Activated naive CD4-positive, alpha-beta T cell treated with anti-CD3 and anti-CD28 coated beads, Interleukin-2, amount 10 ng/mL, durations not matched to agents 7 days and 5 days (primary cell): ENCODE measurements around the gene TNRC6C.

Source experiments
- CTCF ChIA-PET: fragments of 350-600 bp; sonication (Branson Sonifier 250); formaldehyde crosslinking; loops from one replicate; lab custom pipeline; 2021; ENCODE audit warnings: antibody characterized with exemption; lab: Charles Lee
- DNase-seq: peaks from one replicate; pipeline ENCODE4 v3.0.0-alpha.2; 2020
- H3K27ac Mint-ChIP-seq: one replicate; pipeline ENCODE4 v1.8.0; 2021; ENCODE audit warnings: mild to moderate bottlenecking, moderate library complexity, mixed read lengths
- H3K27me3 Mint-ChIP-seq: one replicate; pipeline ENCODE4 v1.8.0; 2021; ENCODE audit warnings: mild to moderate bottlenecking, mixed read lengths
- H3K36me3 Mint-ChIP-seq: one replicate; pipeline ENCODE4 v1.8.0; 2021; ENCODE audit warnings: mixed read lengths
- H3K4me1 Mint-ChIP-seq: one replicate; pipeline ENCODE4 v1.8.0; 2021; ENCODE audit warnings: mixed read lengths
- H3K4me3 Mint-ChIP-seq: one replicate; pipeline ENCODE4 v1.8.0; 2021; ENCODE audit warnings: mild to moderate bottlenecking, moderate library complexity, mixed read lengths
- H3K9me3 Mint-ChIP-seq: one replicate; pipeline ENCODE4 v1.8.0; 2021; ENCODE audit warnings: mixed read lengths

Gene TNRC6C

DNA sequence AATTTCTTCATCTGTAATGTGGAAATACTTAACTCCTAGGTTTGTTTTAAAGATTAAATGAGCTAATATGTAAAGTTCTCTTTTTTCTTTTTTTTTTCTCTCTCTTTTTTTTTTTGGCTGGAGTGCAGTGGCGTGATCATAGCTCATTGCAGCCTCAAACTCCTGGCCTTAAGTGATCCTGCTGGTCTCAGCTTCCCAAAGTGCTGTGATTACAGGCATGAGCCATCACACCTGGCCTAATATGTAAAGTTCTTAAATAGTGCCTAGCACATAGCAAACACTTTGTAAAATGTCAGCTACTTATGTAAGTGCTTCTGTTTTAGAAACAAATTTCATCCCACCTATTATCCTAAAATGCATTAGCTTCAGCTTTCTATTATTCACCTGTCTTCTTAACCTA lies 130.0 kb downstream of the TNRC6C start:
- H3K27ac Mint-ChIP-seq, result no peak overlapping the region
- CTCF ChIA-PET, result no interaction called here
- no peak overlapping the region for H3K4me3 Mint-ChIP-seq
- no peak for DNase-seq
- peaks cover 52% of the 10 kb centered on the region for H3K36me3 Mint-ChIP-seq
- no peaks in the 10 kb centered on the region for H3K27me3 Mint-ChIP-seq
- peaks cover 7% of the 10 kb centered on the region for H3K4me1 Mint-ChIP-seq
- no peaks in the 10 kb centered on the region for H3K9me3 Mint-ChIP-seq

DNA sequence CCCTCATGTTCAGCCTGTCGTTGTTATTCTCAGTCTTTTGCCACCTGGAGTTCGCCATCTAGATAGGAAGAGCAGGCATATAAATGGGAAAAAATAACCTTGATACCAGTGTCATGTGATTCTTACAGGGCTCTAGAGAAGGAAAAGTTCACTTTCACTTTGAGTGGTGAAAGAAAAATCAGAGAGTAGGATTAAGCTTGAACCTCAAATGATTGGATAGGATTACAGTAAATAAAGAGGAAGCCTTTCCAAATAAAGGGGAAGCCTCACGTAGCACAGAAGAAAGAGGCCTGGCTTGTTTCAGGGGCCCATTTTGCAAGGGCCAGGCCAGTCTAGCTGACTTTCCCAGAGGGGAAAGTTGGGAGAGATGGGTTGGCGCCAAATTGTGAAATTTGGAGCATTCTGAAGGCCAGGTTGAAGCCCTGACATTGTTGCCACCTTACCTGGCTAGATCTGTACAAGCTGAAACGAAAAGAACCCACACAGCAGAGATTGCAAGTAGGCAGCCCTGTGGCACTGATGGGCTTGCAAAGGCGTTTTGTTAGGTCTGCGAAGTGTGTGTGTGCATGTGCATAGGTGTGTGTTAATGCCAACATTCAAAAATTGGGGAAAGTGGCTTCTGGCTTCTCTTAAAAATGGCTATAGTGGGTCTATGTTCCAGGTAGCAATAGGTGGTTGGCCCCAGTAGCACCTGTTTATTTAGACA lies 131.2 kb downstream of the TNRC6C start:
- H3K27me3 Mint-ChIP-seq, result no peaks in the 10 kb centered on the region
- no peak overlapping the region for H3K4me3 Mint-ChIP-seq
- no peaks in the 10 kb centered on the region for H3K9me3 Mint-ChIP-seq
- peaks cover 7% of the 10 kb centered on the region for H3K4me1 Mint-ChIP-seq
- H3K36me3 Mint-ChIP-seq, result peaks cover 59% of the 10 kb centered on the region
- H3K27ac Mint-ChIP-seq, result no peak overlapping the region
- CTCF ChIA-PET, result no interaction called here
- DNase-seq, result no peak

- H3K27me3 Mint-ChIP-seq, result no peaks in the 10 kb centered on the region
- H3K9me3 Mint-ChIP-seq, result no peaks in the 10 kb centered on the region
- H3K36me3 Mint-ChIP-seq, result peaks cover 66% of the 10 kb centered on the region
- no peak overlapping the region for H3K27ac Mint-ChIP-seq
- CTCF ChIA-PET, result interaction anchor here (1.4 to 1.7 kb wide), 2 partner anchors 9 to 20 kb away, joined by 4 to 12 read pairs; no protein-coding TSS in a partner anchor
- H3K4me1 Mint-ChIP-seq, result peaks cover 5% of the 10 kb centered on the region
- H3K4me3 Mint-ChIP-seq, result no peak overlapping the region
- DNase-seq, result no peak
These were observed 134.4 kb downstream of the TNRC6C start for GRCh38 chr17:78092794-78093324.

DNA sequence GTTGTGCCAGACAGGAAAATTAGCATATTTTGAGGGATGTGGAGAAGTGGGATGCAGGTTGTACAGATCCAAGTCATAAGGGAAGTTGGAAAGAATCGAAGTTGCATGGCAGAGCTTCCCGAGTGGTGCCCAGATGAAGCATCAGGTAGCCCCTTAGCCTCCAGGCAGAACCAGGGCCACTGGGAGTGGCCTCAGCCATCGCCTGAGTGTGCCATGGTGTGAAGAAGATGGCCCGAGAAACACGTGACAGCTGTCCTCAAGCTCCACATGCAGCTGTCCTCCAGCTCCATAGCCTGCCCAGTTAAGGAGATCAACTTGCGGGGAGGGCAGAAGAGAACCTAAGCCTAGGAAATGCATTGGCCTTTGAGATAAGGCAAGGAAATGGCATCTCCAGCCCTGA lies 136.5 kb downstream of the TNRC6C start:
- CTCF ChIA-PET, result no interaction called here
- no peaks in the 10 kb centered on the region for H3K4me1 Mint-ChIP-seq
- H3K27me3 Mint-ChIP-seq, result no peaks in the 10 kb centered on the region
- H3K4me3 Mint-ChIP-seq, result no peak overlapping the region
- peaks cover 74% of the 10 kb centered on the region for H3K36me3 Mint-ChIP-seq
- DNase-seq, result no peak
- peaks cover 3% of the 10 kb centered on the region for H3K9me3 Mint-ChIP-seq
- no peak overlapping the region for H3K27ac Mint-ChIP-seq

- Mint-ChIP-seq H3K27ac (no peak overlapping the region), H3K4me1 (no peaks in the 10 kb centered on the region), H3K9me3 (peaks cover 3% of the 10 kb centered on the region), H3K36me3 (peaks cover 79% of the 10 kb centered on the region), H3K27me3 (no peaks in the 10 kb centered on the region), H3K4me3 (no peak overlapping the region)
- CTCF ChIA-PET, result interaction anchor here (1.0 kb wide), 1 partner anchor 11 kb away, joined by 3 read pairs; no protein-coding TSS in a partner anchor
- no peak for DNase-seq
These were observed 137.6 kb downstream of the TNRC6C start for GRCh38 chr17:78096093-78096492.

- H3K4me1 Mint-ChIP-seq, result no peaks in the 10 kb centered on the region
- no peak for DNase-seq
- H3K4me3 Mint-ChIP-seq, result no peak overlapping the region
- H3K36me3 Mint-ChIP-seq, result peaks cover 58% of the 10 kb centered on the region
- CTCF ChIA-PET, result no interaction called here
- H3K27ac Mint-ChIP-seq, result peak overlapping the region; percentile 24
- no peaks in the 10 kb centered on the region for H3K27me3 Mint-ChIP-seq
- peaks cover 3% of the 10 kb centered on the region for H3K9me3 Mint-ChIP-seq
These were observed 142.6 kb downstream of the TNRC6C start for GRCh38 chr17:78101112-78101511.

GRCh38 chr17:78101542-78101941 lies 143.0 kb downstream of the TNRC6C start:
- DNase-seq, result no peak
- Mint-ChIP-seq H3K36me3 (peaks cover 54% of the 10 kb centered on the region), H3K27me3 (no peaks in the 10 kb centered on the region), H3K4me1 (no peaks in the 10 kb centered on the region), H3K4me3 (no peak overlapping the region), H3K9me3 (peaks cover 3% of the 10 kb centered on the region), H3K27ac (no peak overlapping the region)
- CTCF ChIA-PET, result no interaction called here

DNA sequence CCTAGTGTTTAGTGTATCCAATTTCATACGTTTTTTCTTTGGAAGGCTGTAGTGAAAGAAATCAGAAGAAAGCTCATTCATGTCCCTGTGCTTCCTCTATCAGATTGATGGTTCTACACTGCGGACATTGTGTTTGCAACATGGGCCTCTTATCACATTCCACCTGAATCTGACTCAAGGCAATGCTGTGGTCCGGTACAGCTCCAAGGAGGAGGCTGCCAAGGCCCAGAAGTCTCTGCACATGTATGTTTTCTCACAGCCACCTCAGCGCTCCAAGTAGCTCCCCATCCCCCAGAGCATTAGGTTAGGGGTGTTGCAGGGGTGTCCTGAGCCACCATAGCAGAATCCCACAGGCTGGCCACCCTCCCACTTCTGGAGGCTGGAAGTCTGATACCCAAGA lies 144.8 kb downstream of the TNRC6C start:
- H3K27me3 Mint-ChIP-seq, result no peaks in the 10 kb centered on the region
- no peak for DNase-seq
- CTCF ChIA-PET, result interaction anchor here (0.6 kb wide), 1 partner anchor 27 kb away, joined by 3 read pairs; no protein-coding TSS in a partner anchor
- no peak overlapping the region for H3K27ac Mint-ChIP-seq
- H3K36me3 Mint-ChIP-seq, result peaks cover 49% of the 10 kb centered on the region
- H3K4me1 Mint-ChIP-seq, result no peaks in the 10 kb centered on the region
- no peak overlapping the region for H3K4me3 Mint-ChIP-seq
- peaks cover 3% of the 10 kb centered on the region for H3K9me3 Mint-ChIP-seq

DNA sequence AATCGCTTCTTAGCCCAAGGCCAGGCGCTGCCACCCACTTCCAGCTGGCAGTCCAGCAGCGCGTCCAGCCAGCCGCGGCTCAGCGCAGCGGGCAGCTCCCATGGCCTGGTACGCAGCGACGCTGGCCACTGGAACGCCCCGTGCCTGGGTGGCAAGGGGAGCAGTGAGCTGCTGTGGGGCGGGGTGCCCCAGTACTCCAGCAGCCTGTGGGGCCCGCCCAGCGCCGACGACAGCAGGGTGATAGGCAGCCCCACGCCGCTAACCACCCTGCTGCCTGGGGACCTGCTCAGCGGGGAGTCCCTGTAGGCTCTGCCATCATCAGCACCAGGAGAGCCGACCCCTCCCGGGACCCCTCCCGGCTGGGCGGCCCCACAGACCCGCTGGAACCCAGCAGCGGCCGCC lies 146.0 kb downstream of the TNRC6C start:
- H3K4me3 Mint-ChIP-seq, result no peak overlapping the region
- H3K36me3 Mint-ChIP-seq, result peaks cover 45% of the 10 kb centered on the region
- DNase-seq, result no peak
- H3K4me1 Mint-ChIP-seq, result no peaks in the 10 kb centered on the region
- CTCF ChIA-PET, result no interaction called here
- H3K9me3 Mint-ChIP-seq, result peaks cover 1% of the 10 kb centered on the region
- no peaks in the 10 kb centered on the region for H3K27me3 Mint-ChIP-seq
- H3K27ac Mint-ChIP-seq, result no peak overlapping the region

DNA sequence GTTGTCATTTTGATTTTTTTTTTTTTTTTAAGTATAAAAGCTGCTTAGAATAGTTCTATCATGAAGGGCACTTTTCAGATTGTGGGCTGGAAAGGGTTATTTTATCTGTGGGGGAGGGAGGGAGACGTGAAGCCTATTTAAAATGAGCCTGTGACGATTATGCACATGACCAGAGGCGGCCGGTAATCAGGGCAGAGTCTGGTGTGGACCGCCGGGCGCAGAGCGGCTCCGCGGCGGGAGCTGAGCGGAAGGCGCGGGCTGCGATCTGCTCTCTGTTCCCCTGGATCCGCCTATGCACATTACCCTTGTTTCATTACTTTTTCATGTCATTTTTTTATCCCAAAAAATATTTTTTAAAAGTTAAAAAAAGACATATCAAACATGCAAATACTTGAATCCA lies 146.6 kb downstream of the TNRC6C start:
- Mint-ChIP-seq H3K9me3 (no peaks in the 10 kb centered on the region), H3K27me3 (no peaks in the 10 kb centered on the region), H3K4me1 (no peaks in the 10 kb centered on the region), H3K27ac (no peak overlapping the region), H3K36me3 (peaks cover 42% of the 10 kb centered on the region), H3K4me3 (no peak overlapping the region)
- CTCF ChIA-PET, result no interaction called here
- no peak for DNase-seq

DNA sequence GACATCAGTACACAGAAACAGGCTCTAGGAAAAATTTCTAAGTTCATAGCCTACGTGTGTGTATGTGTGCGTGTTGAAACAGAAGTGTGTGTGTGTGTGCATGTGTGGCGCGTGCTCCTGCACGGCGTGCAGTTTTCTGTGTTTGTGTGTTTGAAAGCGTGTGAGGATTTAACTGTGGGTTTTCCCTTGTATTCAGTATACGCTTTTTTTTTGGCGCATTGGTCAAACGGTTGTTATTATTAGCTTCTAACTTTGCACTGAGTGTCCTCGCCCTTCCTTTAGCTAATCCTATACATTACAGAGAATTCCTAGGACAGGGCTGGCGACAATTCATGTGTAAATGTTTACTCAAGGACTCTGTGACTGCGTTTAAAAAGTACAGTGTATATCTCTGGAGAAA lies 147.0 kb downstream of the TNRC6C start:
- Mint-ChIP-seq H3K27me3 (no peaks in the 10 kb centered on the region), H3K9me3 (no peaks in the 10 kb centered on the region), H3K27ac (no peak overlapping the region), H3K36me3 (peaks cover 42% of the 10 kb centered on the region), H3K4me1 (no peaks in the 10 kb centered on the region), H3K4me3 (no peak overlapping the region)
- CTCF ChIA-PET, result no interaction called here
- DNase-seq, result no peak

DNA sequence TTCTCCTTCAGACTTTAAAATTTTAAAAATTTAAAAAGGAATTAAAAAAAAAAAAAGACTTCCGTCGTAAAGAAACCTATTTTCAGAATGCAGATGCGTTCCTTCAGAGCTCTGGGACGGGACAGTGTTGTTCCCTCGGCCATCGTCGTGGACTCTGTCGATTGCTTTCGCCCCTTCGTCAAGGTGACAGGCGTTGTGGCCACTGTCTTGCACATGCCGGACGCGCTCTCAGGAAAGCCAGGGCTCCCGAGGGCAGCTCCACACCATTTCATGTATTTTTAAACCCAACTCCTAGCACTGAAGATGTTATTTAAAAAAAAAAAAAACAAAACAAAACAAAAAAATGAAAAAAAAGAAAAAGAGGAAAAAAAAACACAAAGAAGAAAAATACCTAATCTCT lies 147.7 kb downstream of the TNRC6C start:
- no peaks in the 10 kb centered on the region for H3K27me3 Mint-ChIP-seq
- CTCF ChIA-PET, result interaction anchor here (0.6 to 1.4 kb wide), 3 partner anchors 21 to 92 kb away, joined by 3 to 4 read pairs (median 3); no protein-coding TSS in a partner anchor
- no peak overlapping the region for H3K27ac Mint-ChIP-seq
- peaks cover 43% of the 10 kb centered on the region for H3K36me3 Mint-ChIP-seq
- DNase-seq, result no peak
- H3K4me1 Mint-ChIP-seq, result peaks cover 3% of the 10 kb centered on the region
- no peaks in the 10 kb centered on the region for H3K9me3 Mint-ChIP-seq
- no peak overlapping the region for H3K4me3 Mint-ChIP-seq

GRCh38 chr17:78107457-78107856 lies 149.0 kb downstream of the TNRC6C start:
- CTCF ChIA-PET, result interaction anchor here (1.4 kb wide), 1 partner anchor 68 kb away, joined by 4 read pairs; no protein-coding TSS in a partner anchor
- DNase-seq, result no peak
- H3K4me1 Mint-ChIP-seq, result peaks cover 7% of the 10 kb centered on the region
- peaks cover 38% of the 10 kb centered on the region for H3K36me3 Mint-ChIP-seq
- no peak overlapping the region for H3K27ac Mint-ChIP-seq
- H3K27me3 Mint-ChIP-seq, result no peaks in the 10 kb centered on the region
- H3K9me3 Mint-ChIP-seq, result no peaks in the 10 kb centered on the region
- no peak overlapping the region for H3K4me3 Mint-ChIP-seq

GRCh38 chr17:78107976-78108725 lies 149.6 kb downstream of the TNRC6C start:
- no peak for DNase-seq
- H3K4me1 Mint-ChIP-seq, result peaks cover 14% of the 10 kb centered on the region
- H3K4me3 Mint-ChIP-seq, result no peak overlapping the region
- H3K36me3 Mint-ChIP-seq, result peaks cover 44% of the 10 kb centered on the region
- no peaks in the 10 kb centered on the region for H3K27me3 Mint-ChIP-seq
- H3K9me3 Mint-ChIP-seq, result no peaks in the 10 kb centered on the region
- CTCF ChIA-PET, result interaction anchor here (1.2 to 9.0 kb wide), 2 partner anchors 23 to 29 kb away, joined by 3 to 113 read pairs; no protein-coding TSS in a partner anchor
- peak overlapping the region; percentile 42 for H3K27ac Mint-ChIP-seq
